GM10248 (cell line): Measurements from ENCODE around the gene ARAP3.

Experiments
- CTCF ChIA-PET: fragments of 300-600 bp; sonication (Branson Sonifier 250); formaldehyde crosslinking; extraction: SDS; loops from one replicate; lab custom pipeline; 2021; ENCODE audit warnings: antibody characterized with exemption; lab: Yijun Ruan, JAX
- POLR2A ChIA-PET: fragments of 350-650 bp; sonication (Branson Sonifier 250); formaldehyde crosslinking; extraction: SDS; loops from one replicate; lab custom pipeline; 2020; ENCODE audit warnings: antibody characterized with exemption; lab: Yijun Ruan, JAX
- DNase-seq: peaks from one replicate; pipeline ENCODE4 v3.0.0; 2012; ENCODE audit errors: extremely low spot score
- CTCF ChIP-seq: IDR thresholded peaks from 2 replicates; pipeline ENCODE4 v1.5.1; 2012; ENCODE audit warnings: mild to moderate bottlenecking, low read depth; ENCODE audit errors: extremely low read depth, missing control alignments, control extremely low read depth

The ARAP3 gene

GRCh38 chr5:141641634-141642267 lies 40.3 kb downstream of the ARAP3 start:
- TF ChIP-seq CTCF, result no peak
- peak; percentile 54 for DNase-seq
- CTCF ChIA-PET, result interaction anchor here (1.7 to 26.1 kb wide), 7 partner anchors 9 to 327 kb away, joined by 6 to 442 read pairs (median 11); partner anchors contain the start of genes DIAPH1, FCHSD1 and RNF14

GRCh38 chr5:141640698-141641097 lies 41.3 kb downstream of the ARAP3 start:
- CTCF ChIA-PET, result interaction anchor here (1.2 to 26.1 kb wide), 5 partner anchors 9 to 49 kb away, joined by 4 to 442 read pairs (median 11); partner anchors contain the start of genes DIAPH1 and FCHSD1
- POLR2A ChIA-PET, result interaction anchor here (0.6 kb wide), 1 partner anchor 349 kb away, joined by 5 read pairs; no protein-coding TSS in a partner anchor
- TF ChIP-seq CTCF, result no peak
- DNase-seq, result no peak

More at GRCh38 chr5:141641634-141642267, 40.3 kb downstream of the ARAP3 start:
- POLR2A ChIA-PET, result no interaction called here

GRCh38 chr5:141640051-141640415 lies 42.0 kb downstream of the ARAP3 start:
- DNase-seq, result no peak
- CTCF ChIA-PET, result interaction anchor here (1.0 to 26.1 kb wide), 5 partner anchors 8 to 48 kb away, joined by 3 to 442 read pairs (median 11); partner anchors contain the start of genes DIAPH1 and FCHSD1
- TF ChIP-seq CTCF, result no peak
- POLR2A ChIA-PET, result no interaction called here

- DNase-seq, result no peak
- ChIA-PET CTCF (interaction anchor here (1.0 to 26.1 kb wide), 6 partner anchors 8 to 75 kb away, joined by 3 to 442 read pairs (median 15); partner anchors contain the start of genes DIAPH1 and FCHSD1), POLR2A (no interaction called here)
- TF ChIP-seq CTCF, result no peak
Observed at GRCh38 chr5:141639357-141640050, 42.5 kb downstream of the ARAP3 start.

GRCh38 chr5:141638771-141639170 lies 43.3 kb downstream of the ARAP3 start:
- TF ChIP-seq CTCF, result no peak
- ChIA-PET CTCF (interaction anchor here (1.0 to 26.1 kb wide), 7 partner anchors 9 to 240 kb away, joined by 3 to 442 read pairs (median 14); partner anchors contain the start of genes DIAPH1 and FCHSD1), POLR2A (no interaction called here)
- DNase-seq, result no peak

- POLR2A ChIA-PET, result interaction anchor here (1.8 kb wide), 1 partner anchor 19 kb away, joined by 7 read pairs; the partner anchor contains the start of gene DIAPH1
- peak; percentile 50 for TF ChIP-seq CTCF
- peak; percentile 66 for DNase-seq
- CTCF ChIA-PET, result interaction anchor here (0.8 to 26.1 kb wide), 13 partner anchors 10 to 331 kb away, joined by 3 to 442 read pairs (median 4); partner anchors contain the start of genes DIAPH1, FCHSD1, PCDHGA10 and RNF14
Observed at GRCh38 chr5:141637767-141638419, 44.1 kb downstream of the ARAP3 start.
